SKM-1 (cell line): ENCODE results near the gene PDIA2.
"Not testable (repeated sequence)": the region's sequence is repeated elsewhere in the genome, so short reads cannot be mapped to it uniquely, and the experiment has no call there.

Experiments
- DNase-seq: peaks from one replicate; lab custom pipeline; 2025; ENCODE audit not compliant: unreplicated experiment; lab: John Stamatoyannopoulos, UW

The PDIA2 gene

GRCh38 chr16:263944-264343 lies 19.0 kb upstream of the PDIA2 start:
- DNase-seq = no peak

GRCh38 chr16:264440-264951 lies 18.5 kb upstream of the PDIA2 start:
- no peak for DNase-seq

- no peak for DNase-seq
Measured at GRCh38 chr16:265002-265529, 17.9 kb upstream of the PDIA2 start.

- DNase-seq = no peak
Measured at GRCh38 chr16:265711-266110, 17.3 kb upstream of the PDIA2 start.

GRCh38 chr16:266258-267164 lies 16.5 kb upstream of the PDIA2 start:
- DNase-seq = no peak

GRCh38 chr16:267562-267961 lies 15.4 kb upstream of the PDIA2 start:
- not testable (repeated sequence) for DNase-seq

- no peak for DNase-seq
Measured at GRCh38 chr16:268141-269053, 14.6 kb upstream of the PDIA2 start.

GRCh38 chr16:269061-269796 lies 13.7 kb upstream of the PDIA2 start:
- no peak for DNase-seq

- no peak for DNase-seq
Measured at GRCh38 chr16:270381-271255, 12.3 kb upstream of the PDIA2 start.

GRCh38 chr16:272633-273546 lies 10.1 kb upstream of the PDIA2 start:
- DNase-seq = no peak

GRCh38 chr16:273547-274421 lies 9.2 kb upstream of the PDIA2 start:
- DNase-seq = no peak

GRCh38 chr16:275041-275641 lies 7.8 kb upstream of the PDIA2 start:
- no peak for DNase-seq

GRCh38 chr16:275786-276232 lies 7.2 kb upstream of the PDIA2 start, which contains the start of gene RGS11:
Gene RGS11, minus strand, starts transcription at chr16:275944. Its CDS starts 33 bp downstream, at chr16:275911.
- no peak for DNase-seq

GRCh38 chr16:276426-277077 lies 6.4 kb upstream of the PDIA2 start:
- DNase-seq = no peak

GRCh38 chr16:278863-279366 lies 4.0 kb upstream of the PDIA2 start:
- no peak for DNase-seq

GRCh38 chr16:279531-279930 lies 3.4 kb upstream of the PDIA2 start:
- no peak for DNase-seq
